Endothelial cell of umbilical vein (primary cell): ENCODE measurements around the gene AGAP3. TPM values are rescaled to one million over a fixed set of nuclear protein-coding genes. Genes with fewer than 3 reads are reported as not detected.

ENCODE experiments used
- BruUV-seq: library from RNA; stranded (reverse); fragments of 400-500 nt; replicated peaks from 2 replicates; lab custom pipeline; 2021; lab: Mats Ljungman, UMichigan
- CTCF ChIA-PET: fragments of 300-600, 350-600 bp; sonication (Branson Sonifier 250); formaldehyde crosslinking; loops from one replicate; lab custom pipeline; 2021; ENCODE audit warnings: antibody characterized with exemption, inconsistent platforms; lab: Charles Lee
- POLR2A ChIA-PET: fragments of 300-600, 350-600 bp; sonication (Branson Sonifier 250); formaldehyde crosslinking; loops from one replicate; lab custom pipeline; 2021; ENCODE audit warnings: antibody characterized with exemption, inconsistent platforms; lab: Charles Lee
- DNase-seq: peaks from one replicate; pipeline ENCODE4 v3.0.0-alpha.2; 2011; ENCODE audit warnings: low read depth, low spot score
- FAIRE-seq: peaks from 2 replicates; lab custom pipeline; 2011; peaks lifted over from hg19 to GRCh38; lab: Jason Lieb, UNC
- H2AFZ ChIP-seq: 2 replicates; pipeline ENCODE4 v1.6.0; 2012; ENCODE audit warnings: low read depth, low read length, control low read depth, inconsistent platforms
- H3K27ac ChIP-seq: 2 replicates; pipeline ENCODE4 v1.5.1; 2011; ENCODE audit warnings: low read depth, mild to moderate bottlenecking, control low read depth, low read length, moderate library complexity; ENCODE audit not compliant: insufficient read depth
- H3K27me3 ChIP-seq, 2 experiments: 2 replicates each; pipeline versions ENCODE4 v1.6.0 to v1.6.1; 2011; ENCODE audit warnings: low read length in 2 of 2, mixed read lengths in 1 of 2; ENCODE audit not compliant: control insufficient read depth in 2 of 2, insufficient read depth in 2 of 2
- H3K36me3 ChIP-seq, 2 experiments: 2 replicates in 1 of 2; 3 replicates in 1 of 2; pipeline ENCODE4 v1.5.1; 2011; ENCODE audit warnings: low read length in 2 of 2, mild to moderate bottlenecking in 1 of 2, moderate library complexity in 1 of 2; ENCODE audit not compliant: control insufficient read depth in 2 of 2, insufficient read depth in 2 of 2; ENCODE audit errors: extremely low read depth in 1 of 2
- H3K4me1 ChIP-seq: 3 replicates; pipeline ENCODE4 v1.5.1; 2011; ENCODE audit warnings: mild to moderate bottlenecking, low read length; ENCODE audit not compliant: control insufficient read depth, insufficient read depth; ENCODE audit errors: extremely low read depth
- H3K4me2 ChIP-seq: 2 replicates; pipeline ENCODE4 v1.6.1; 2011; ENCODE audit warnings: low read length, control low read depth, mixed read lengths; ENCODE audit not compliant: insufficient read depth
- H3K4me3 ChIP-seq, 3 experiments: fragments of 200-600 bp in 1 of 3; sonication (generic), shearing (Covaris generic) in 1 of 3; replicated peaks in 1 of 3; 2 replicates each; pipeline ENCODE4 v1.5.1; 2011 to 2016; ENCODE audit warnings: control low read depth in 3 of 3, low read length in 3 of 3, mild to moderate bottlenecking in 2 of 3, inconsistent platforms in 1 of 3, low read depth in 1 of 3, moderate library complexity in 1 of 3; ENCODE audit not compliant: insufficient read depth in 1 of 3
- H3K79me2 ChIP-seq: 2 replicates; pipeline ENCODE4 v1.6.0; 2012; ENCODE audit warnings: low read length, inconsistent platforms; ENCODE audit not compliant: control insufficient read depth, insufficient read depth
- H3K9ac ChIP-seq: replicated peaks from 2 replicates; pipeline ENCODE3; 2011; ENCODE audit warnings: low read length, control low read depth; ENCODE audit not compliant: insufficient read depth; ENCODE audit errors: extremely low read depth
- H3K9me1 ChIP-seq: replicated peaks from 3 replicates; pipeline ENCODE4 v1.6.0; 2011; ENCODE audit warnings: mild to moderate bottlenecking, low read length; ENCODE audit not compliant: control insufficient read depth, insufficient read depth; ENCODE audit errors: extremely low read depth
- H3K9me3 ChIP-seq: replicated peaks from 2 replicates; pipeline ENCODE4 v1.5.1; 2012; ENCODE audit warnings: low read length, inconsistent platforms; ENCODE audit not compliant: control insufficient read depth, insufficient read depth
- H4K20me1 ChIP-seq: replicated peaks from 2 replicates; pipeline ENCODE3; 2011; ENCODE audit warnings: mild to moderate bottlenecking, low read length; ENCODE audit not compliant: control insufficient read depth, insufficient read depth; ENCODE audit errors: extremely low read depth
- CTCF ChIP-seq, 2 donors: IDR thresholded peaks; 1 replicate in 1 of 2; 2 replicates in 1 of 2; pipeline ENCODE4 v1.5.1; 2011; ENCODE audit warnings: low read length in 2 of 2, mild to moderate bottlenecking in 2 of 2, moderate library complexity in 2 of 2, control low read depth in 1 of 2, inconsistent platforms in 1 of 2, low read depth in 1 of 2; ENCODE audit not compliant: insufficient read depth in 1 of 2; ENCODE audit errors: extremely low read depth in 1 of 2
- EZH2 ChIP-seq: IDR thresholded peaks from 2 replicates; pipeline ENCODE4 v1.6.1; 2012; ENCODE audit warnings: borderline replicate concordance, low read depth, mild to moderate bottlenecking, moderate library complexity, low read length, inconsistent platforms; ENCODE audit not compliant: severe bottlenecking
- FOS ChIP-seq: IDR thresholded peaks from 2 replicates; pipeline ENCODE4 v1.6.1; 2011; ENCODE audit warnings: mild to moderate bottlenecking, low read length, moderate library complexity, borderline replicate concordance; ENCODE audit not compliant: insufficient read depth
- GATA2 ChIP-seq: IDR thresholded peaks from 2 replicates; pipeline ENCODE4 v1.7.0; 2011; ENCODE audit warnings: low read depth, mild to moderate bottlenecking, moderate library complexity, mixed read lengths, low read length; ENCODE audit not compliant: insufficient read length, insufficient read depth
- JUN ChIP-seq: IDR thresholded peaks from 2 replicates; pipeline ENCODE4 v1.6.1; 2011; ENCODE audit warnings: borderline replicate concordance, low read depth; ENCODE audit not compliant: insufficient read length, insufficient read depth
- MAX ChIP-seq: IDR thresholded peaks from 2 replicates; pipeline ENCODE4 v1.6.1; 2011; ENCODE audit not compliant: insufficient read depth, insufficient read length
- MYC ChIP-seq: IDR thresholded peaks from one replicate; pipeline ENCODE4 v1.6.1; 2011; ENCODE audit warnings: mild to moderate bottlenecking, low read depth, low read length
- POLR2A ChIP-seq: IDR thresholded peaks from 2 replicates; pipeline ENCODE4 v1.6.1; 2012; ENCODE audit warnings: low read depth, mild to moderate bottlenecking, control low read depth, low read length
- POLR2AphosphoS5 ChIP-seq: IDR thresholded peaks from 2 replicates; pipeline ENCODE4 v1.6.1; 2012; ENCODE audit warnings: low read depth, mild to moderate bottlenecking, control low read depth, low read length, moderate library complexity; ENCODE audit not compliant: insufficient read depth
- dilution Hi-C: fragments of 300-500 bp; cut with MboI; formaldehyde crosslinking; loops from one replicate; pipeline ENCODE4 v1.15.0; 2019; ENCODE audit warnings: low sequenced_read_pairs; ENCODE audit not compliant: extremely low pct_ligation_motif_present
- intact Hi-C: fragments of 100-400 bp; cut with micrococcal nuclease; formaldehyde crosslinking; loops from one replicate; pipeline ENCODE4 v1.10.0; 2022
- polyA plus RNA-seq, 4 experiments: library from polyadenylated mRNA; depleted of rRNA in 3 of 4; stranded (reverse) in 3 of 4; unstranded in 1 of 4; fragments of >200 nt; gene quantifications; 2 replicates each; pipeline versions ENCODE4 v1.2.1 to v1.2.3, GENCODE V29; 2011 to 2012; ENCODE audit warnings: missing spikeins in 1 of 4
- total RNA-seq: library from RNA; stranded (reverse); gene quantifications from 2 replicates; pipeline ENCODE4 v1.2.3, GENCODE V29; 2021

The AGAP3 gene
- total and polyA plus RNA-seq, 2 donors (not counting 3 experiments of a cell fraction or from before 2014, with no cell fraction given): 171 to 174 TPM

- no peak for FAIRE-seq
Measured at GRCh38 chr7:151129117-151129959, 43.1 kb downstream of the AGAP3 start.

GRCh38 chr7:151129960-151130591 is 43.8 kb downstream of the AGAP3 start:
- no peak overlapping the region for H3K27ac ChIP-seq
- no peaks in the 10 kb centered on the region for H3K79me2 ChIP-seq
- H3K27me3 ChIP-seq: no peaks in the 10 kb centered on the region
- no peak overlapping the region for H3K4me2 ChIP-seq
- no peaks in the 10 kb centered on the region for H4K20me1 ChIP-seq
- H2AFZ ChIP-seq: no peak overlapping the region
- H3K36me3 ChIP-seq: peaks cover 9 to 69% of the 10 kb centered on the region in 2 experiments
- no peaks in the 10 kb centered on the region for H3K4me1 ChIP-seq
- ChIA-PET CTCF (interaction anchor here (1.0 to 2.3 kb wide), 2 partner anchors 19 to 112 kb away, joined by 3 to 6 read pairs; no protein-coding TSS in a partner anchor), POLR2A (no interaction called here)
- DNase-seq (no peak), FAIRE-seq (no peak)
- no peaks in the 10 kb centered on the region for H3K9me1 ChIP-seq
- intact Hi-C loops: no loop called here
- no peak overlapping the region for H3K9ac ChIP-seq
- no peak for TF ChIP-seq JUN
- TF ChIP-seq POLR2AphosphoS5: no peak
- no peak for TF ChIP-seq POLR2A
- no peak for TF ChIP-seq GATA2
- no peak for TF ChIP-seq MYC
- TF ChIP-seq EZH2: no peak
- TF ChIP-seq CTCF (IDR thresholded peaks at IDR 0.05; ENCODE audit: extremely low read depth in 1 of 2, insufficient read depth in 1 of 2, low read depth in 1 of 2, low read length in 2 of 2): no peak
- TF ChIP-seq MAX: no peak
- no peak for TF ChIP-seq FOS
- H3K9me3 ChIP-seq: no peaks in the 10 kb centered on the region
- no TSS peak for BruUV-seq
- H3K4me3 ChIP-seq: no peak overlapping the region
- dilution Hi-C loops: no loop called here

More at GRCh38 chr7:151129117-151129959, 43.1 kb downstream of the AGAP3 start:
- no TSS peak for BruUV-seq
- Histone ChIP-seq H3K9ac (no peak overlapping the region), H2AFZ (no peak overlapping the region), H3K27me3 (no peaks in the 10 kb centered on the region), H3K9me3 (no peaks in the 10 kb centered on the region), H3K27ac (no peak overlapping the region), H3K36me3 (peaks cover 9 to 69% of the 10 kb centered on the region in 2 experiments), H3K4me3 (no peak overlapping the region), H3K4me2 (no peak overlapping the region), H4K20me1 (peaks cover 2% of the 10 kb centered on the region), H3K79me2 (no peaks in the 10 kb centered on the region), H3K9me1 (no peaks in the 10 kb centered on the region), H3K4me1 (no peaks in the 10 kb centered on the region)
- TF ChIP-seq EZH2 (no peak), POLR2AphosphoS5 (no peak)
- POLR2A ChIA-PET: no interaction called here
- dilution Hi-C loops: no loop called here
- intact Hi-C loops: no loop called here
- CTCF ChIA-PET: interaction anchor here (1.0 to 2.3 kb wide), 3 partner anchors 19 to 115 kb away, joined by 3 to 6 read pairs (median 4); no protein-coding TSS in a partner anchor
- no peak for DNase-seq
